Measurements from ENCODE around the gene HIBCH. TPM values are rescaled to one million over a fixed set of nuclear protein-coding genes. Genes with fewer than 3 reads are reported as not detected.

The HIBCH gene
- total and polyA plus RNA-seq, 2 experiments from 2014 or later, result 25.7 to 42.3 TPM

GRCh38 chr2:190213441-190214335 lies 105.9 kb downstream of the HIBCH start (continued):
- no peak for TF ChIP-seq ZNF462 (CRISPR knock-in tag; IDR thresholded peaks at IDR 0.05)
- no peak for TF ChIP-seq EZH2phosphoT487 (IDR thresholded peaks at IDR 0.05; ENCODE audit: unreplicated experiment)
- no peak for TF ChIP-seq ZNF331 (CRISPR knock-in tag; IDR thresholded peaks at IDR 0.05; ENCODE audit: low read depth)
- TF ChIP-seq ZNF114 (CRISPR knock-in tag; IDR thresholded peaks at IDR 0.05), result no peak
- no peak for TF ChIP-seq STAT1 (IDR thresholded peaks at IDR 0.05; ENCODE audit: unreplicated experiment)
- no peak for TF ChIP-seq CREB1 (CRISPR knock-in tag; IDR thresholded peaks at IDR 0.05; ENCODE audit: low read depth)
- no peak for TF ChIP-seq NANOG (IDR thresholded peaks at IDR 0.05; ENCODE audit: borderline replicate concordance)
- TF ChIP-seq JUNB (IDR thresholded peaks at IDR 0.05; ENCODE audit: unreplicated experiment), result no peak

GRCh38 chr2:190210471-190210870 lies 109.2 kb downstream of the HIBCH start:
- ATAC-seq (no peak), DNase-seq (ENCODE audit: low spot score) (no peak)
- H3K4me3 Mint-ChIP-seq, result no peak overlapping the region
- Histone ChIP-seq H3K36me3 (ENCODE audit: insufficient read depth) (no peaks in the 10 kb centered on the region), H3K4me2 (no peak overlapping the region), H3K27ac (ENCODE audit: low read depth) (no peak overlapping the region), H3F3A (replicated peaks; ENCODE audit: low read depth) (no peaks in the 10 kb centered on the region), H3K79me2 (replicated peaks; ENCODE audit: insufficient read depth) (no peaks in the 10 kb centered on the region), H3K27me3 (ENCODE audit: insufficient read depth) (no peaks in the 10 kb centered on the region), H4K20me1 (replicated peaks; ENCODE audit: insufficient read depth) (no peaks in the 10 kb centered on the region), H3K9me2 (ENCODE audit: insufficient read depth) (no peaks in the 10 kb centered on the region), H2AFZ (no peak overlapping the region), H3K4me1 (ENCODE audit: insufficient read depth) (peaks cover 17% of the 10 kb centered on the region), H3K4me3 (no peak overlapping the region)
- TF ChIP-seq POLR2AphosphoS5 (IDR thresholded peaks at IDR 0.05; ENCODE audit: low read depth), result no peak
- H3K36me3 Mint-ChIP-seq (ENCODE audit: low read depth), result no peaks in the 10 kb centered on the region
- H3K4me1 Mint-ChIP-seq, result peaks cover 19% of the 10 kb centered on the region
- no peaks in the 10 kb centered on the region for H3K9me3 Mint-ChIP-seq
- peaks cover 2% of the 10 kb centered on the region for H3K27me3 Mint-ChIP-seq (ENCODE audit: insufficient read depth, low read depth, poor library complexity)
- no peak overlapping the region for H3K27ac Mint-ChIP-seq
